HCT116 (cell line): Measurements from ENCODE around the gene MYOM1. TPM values are rescaled to one million over a fixed set of nuclear protein-coding genes. Genes with fewer than 3 reads are reported as not detected.

Experiments
- ATAC-seq: fragments of 200-7000 bp; cut with Tn5 transposase; 2 replicates; pipeline ENCODE4 v1.9.1; 2020; ENCODE audit warnings: mild to moderate bottlenecking, moderate library complexity
- BruUV-seq: library from RNA; stranded (reverse); fragments of 400-500 nt; replicated peaks from 2 replicates; lab custom pipeline; 2021; lab: Mats Ljungman, UMichigan
- CTCF ChIA-PET: fragments of 300-600 bp; sonication (Branson Sonifier 250); formaldehyde crosslinking; loops from one replicate; lab custom pipeline; 2021; ENCODE audit warnings: antibody characterized with exemption; lab: Charles Lee
- POLR2A ChIA-PET: fragments of 300-600, 350-600 bp; sonication (Branson Sonifier 250); formaldehyde crosslinking; loops from one replicate; lab custom pipeline; 2021; ENCODE audit warnings: antibody characterized with exemption; lab: Charles Lee
- RAD21 ChIA-PET, 2 experiments: fragments of 300-600 bp; sonication (Branson Sonifier 250); formaldehyde crosslinking; loops; one replicate each; lab custom pipeline; 2023; ENCODE audit warnings: low total read pairs in 2 of 2; ENCODE audit not compliant: uncharacterized antibody in 2 of 2, unreplicated experiment in 2 of 2, low non-redundant PET in 1 of 2; lab: Charles Lee
- DNase-seq: peaks from one replicate; pipeline ENCODE4 v3.0.0-alpha.2; 2010; ENCODE audit warnings: low read depth, low spot score
- H2AFZ ChIP-seq: fragments of 200-600 bp; shearing (Covaris generic), sonication (generic); 2 replicates; pipeline ENCODE4 v1.6.1; 2017; ENCODE audit warnings: low read depth, mixed run types, mixed read lengths, antibody characterized with exemption, low read length; ENCODE audit not compliant: poor library complexity, severe bottlenecking
- H3K27ac ChIP-seq: 2 replicates; pipeline ENCODE4 v1.5.1; 2012; ENCODE audit warnings: low read depth, low read length
- H3K27me3 ChIP-seq: fragments of 200-600 bp; sonication (generic); 2 replicates; pipeline ENCODE4 v1.6.1; 2016; ENCODE audit warnings: mixed run types, low read length, mixed read lengths; ENCODE audit not compliant: insufficient read depth
- H3K36me3 ChIP-seq, 2 experiments: fragments of 200-500 bp in 1 of 2; fragments of 200-600 bp in 1 of 2; sonication (Bioruptor generic) in 1 of 2; sonication (generic) in 1 of 2; 2 replicates each; pipeline versions ENCODE4 v1.5.1 to v1.6.1; 2014 to 2016; ENCODE audit warnings: low read length in 2 of 2, inconsistent platforms in 1 of 2, mixed read lengths in 1 of 2, mixed run types in 1 of 2; ENCODE audit not compliant: insufficient read depth in 2 of 2, control insufficient read depth in 1 of 2
- H3K4me1 ChIP-seq, 2 experiments: fragments of 200-600 bp in 1 of 2; sonication (generic) in 1 of 2; 2 replicates each; pipeline versions ENCODE4 v1.5.1 to v1.6.1; 2012 to 2017; ENCODE audit warnings: low read length in 2 of 2, inconsistent platforms in 1 of 2, mild to moderate bottlenecking in 1 of 2, mixed read lengths in 1 of 2, mixed run types in 1 of 2, moderate library complexity in 1 of 2; ENCODE audit not compliant: insufficient read depth in 2 of 2, control insufficient read depth in 1 of 2
- H3K4me2 ChIP-seq: fragments of 200-600 bp; sonication (generic); 2 replicates; pipeline ENCODE4 v1.6.1; 2017; ENCODE audit warnings: mixed run types, low read length, mixed read lengths
- H3K4me3 ChIP-seq, 2 experiments: fragments of 200-600 bp in 1 of 2; sonication (generic) in 1 of 2; replicated peaks in 1 of 2; 2 replicates each; pipeline ENCODE4 v1.5.1; 2011 to 2016; ENCODE audit warnings: low read length in 2 of 2, control low read depth in 1 of 2, low read depth in 1 of 2, mild to moderate bottlenecking in 1 of 2, mixed read lengths in 1 of 2, mixed run types in 1 of 2
- H3K79me2 ChIP-seq: fragments of 200-600 bp; sonication (generic); 2 replicates; pipeline ENCODE4 v1.6.1; 2017; ENCODE audit warnings: mild to moderate bottlenecking, mixed run types, low read length, moderate library complexity, mixed read lengths; ENCODE audit not compliant: insufficient read depth
- H3K9ac ChIP-seq: fragments of 200-600 bp; sonication (generic); 2 replicates; pipeline ENCODE4 v1.6.1; 2016; ENCODE audit warnings: low read length, mixed read lengths
- H3K9me2 ChIP-seq: fragments of 200-600 bp; sonication (generic), shearing (Covaris generic); 2 replicates; pipeline ENCODE4 v1.6.1; 2017; ENCODE audit warnings: mixed run types, mild to moderate bottlenecking, moderate library complexity; ENCODE audit not compliant: insufficient read depth
- H3K9me3 ChIP-seq, 2 experiments: fragments of 200-500 bp in 1 of 2; fragments of 200-600 bp in 1 of 2; sonication (Bioruptor generic) in 1 of 2; sonication (generic) in 1 of 2; 2 replicates each; pipeline ENCODE4 v1.6.1; 2014 to 2017; ENCODE audit warnings: low read length in 2 of 2, mixed read lengths in 2 of 2, inconsistent platforms in 1 of 2, low read depth in 1 of 2, mild to moderate bottlenecking in 1 of 2, mixed run types in 1 of 2, moderate library complexity in 1 of 2; ENCODE audit not compliant: control insufficient read depth in 1 of 2, insufficient read depth in 1 of 2
- H4K20me1 ChIP-seq: fragments of 200-600 bp; sonication (generic), shearing (Covaris generic); 2 replicates; pipeline ENCODE4 v1.6.1; 2017; ENCODE audit warnings: mixed run types, mild to moderate bottlenecking, moderate library complexity; ENCODE audit not compliant: insufficient read depth
- CEBPB ChIP-seq: IDR thresholded peaks from 2 replicates; pipeline ENCODE4 v1.6.1; 2012; ENCODE audit warnings: low read depth
- EZH2phosphoT487 ChIP-seq: fragments of 200-600 bp; IDR thresholded peaks from 2 replicates; pipeline ENCODE4 v1.6.1; 2018; ENCODE audit warnings: antibody characterized with exemption, borderline replicate concordance
- RAD21 ChIP-seq: IDR thresholded peaks from 2 replicates; pipeline ENCODE4 v1.6.1; 2012; ENCODE audit warnings: low read depth, mild to moderate bottlenecking
- SIN3A ChIP-seq: IDR thresholded peaks from 2 replicates; pipeline ENCODE4 v1.6.1; 2012; ENCODE audit warnings: low read depth
- SP1 ChIP-seq: IDR thresholded peaks from 2 replicates; pipeline ENCODE4 v1.6.1; 2012; ENCODE audit warnings: low read depth
- intact Hi-C: fragments of 100-400 bp; cut with micrococcal nuclease; formaldehyde crosslinking; loops from 2 replicates; pipeline ENCODE4 v1.10.0; 2022
- total RNA-seq: library from RNA; stranded (reverse); gene quantifications from one replicate; pipeline ENCODE4 v1.2.1, GENCODE V29; 2021; ENCODE audit not compliant: unreplicated experiment
- TF ChIP-seq, protein P1 (sequence below): IDR thresholded peaks from 2 replicates; pipeline ENCODE4 v1.6.1; 2012; ENCODE audit warnings: low read depth
- TF ChIP-seq, protein P2 (sequence below): IDR thresholded peaks from 2 replicates; pipeline ENCODE4 v1.6.1; 2011; ENCODE audit warnings: mild to moderate bottlenecking, low read length, moderate library complexity; ENCODE audit not compliant: insufficient replicate concordance; ENCODE audit errors: extremely low read depth

The MYOM1 gene
- total RNA-seq, 1 experiment from 2014 or later, result 0.52 TPM

- ChIA-PET RAD21 (no interaction called here), POLR2A (no interaction called here), CTCF (no interaction called here)
- Histone ChIP-seq H3K27me3 (no peaks in the 10 kb centered on the region), H3K4me1 (peaks cover 32 to 45% of the 10 kb centered on the region in 2 experiments), H3K9me2 (no peaks in the 10 kb centered on the region), H3K36me3 (peaks cover 9 to 15% of the 10 kb centered on the region in 2 experiments; a peak in 3 of 4 replicates), H4K20me1 (peaks cover 49% of the 10 kb centered on the region; the same call in 1 of the 2 replicates), H3K79me2 (peaks cover 100% of the 10 kb centered on the region), H3K9ac (no peak overlapping the region), H2AFZ (no peak overlapping the region), H3K4me2 (no peak overlapping the region), H3K4me3 (no peak overlapping the region), H3K9me3 (no peaks in the 10 kb centered on the region), H3K27ac (no peak overlapping the region)
- DNase-seq (no peak), ATAC-seq (no peak)
- intact Hi-C loops, result no loop called here
- BruUV-seq, result no TSS peak
- TF ChIP-seq EZH2phosphoT487 (no peak), SIN3A (no peak), CEBPB (no peak), RAD21 (no peak), SP1 (no peak)
- TF ChIP-seq, protein P1, sequence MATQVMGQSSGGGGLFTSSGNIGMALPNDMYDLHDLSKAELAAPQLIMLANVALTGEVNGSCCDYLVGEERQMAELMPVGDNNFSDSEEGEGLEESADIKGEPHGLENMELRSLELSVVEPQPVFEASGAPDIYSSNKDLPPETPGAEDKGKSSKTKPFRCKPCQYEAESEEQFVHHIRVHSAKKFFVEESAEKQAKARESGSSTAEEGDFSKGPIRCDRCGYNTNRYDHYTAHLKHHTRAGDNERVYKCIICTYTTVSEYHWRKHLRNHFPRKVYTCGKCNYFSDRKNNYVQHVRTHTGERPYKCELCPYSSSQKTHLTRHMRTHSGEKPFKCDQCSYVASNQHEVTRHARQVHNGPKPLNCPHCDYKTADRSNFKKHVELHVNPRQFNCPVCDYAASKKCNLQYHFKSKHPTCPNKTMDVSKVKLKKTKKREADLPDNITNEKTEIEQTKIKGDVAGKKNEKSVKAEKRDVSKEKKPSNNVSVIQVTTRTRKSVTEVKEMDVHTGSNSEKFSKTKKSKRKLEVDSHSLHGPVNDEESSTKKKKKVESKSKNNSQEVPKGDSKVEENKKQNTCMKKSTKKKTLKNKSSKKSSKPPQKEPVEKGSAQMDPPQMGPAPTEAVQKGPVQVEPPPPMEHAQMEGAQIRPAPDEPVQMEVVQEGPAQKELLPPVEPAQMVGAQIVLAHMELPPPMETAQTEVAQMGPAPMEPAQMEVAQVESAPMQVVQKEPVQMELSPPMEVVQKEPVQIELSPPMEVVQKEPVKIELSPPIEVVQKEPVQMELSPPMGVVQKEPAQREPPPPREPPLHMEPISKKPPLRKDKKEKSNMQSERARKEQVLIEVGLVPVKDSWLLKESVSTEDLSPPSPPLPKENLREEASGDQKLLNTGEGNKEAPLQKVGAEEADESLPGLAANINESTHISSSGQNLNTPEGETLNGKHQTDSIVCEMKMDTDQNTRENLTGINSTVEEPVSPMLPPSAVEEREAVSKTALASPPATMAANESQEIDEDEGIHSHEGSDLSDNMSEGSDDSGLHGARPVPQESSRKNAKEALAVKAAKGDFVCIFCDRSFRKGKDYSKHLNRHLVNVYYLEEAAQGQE, result no peak
- TF ChIP-seq, protein P2, sequence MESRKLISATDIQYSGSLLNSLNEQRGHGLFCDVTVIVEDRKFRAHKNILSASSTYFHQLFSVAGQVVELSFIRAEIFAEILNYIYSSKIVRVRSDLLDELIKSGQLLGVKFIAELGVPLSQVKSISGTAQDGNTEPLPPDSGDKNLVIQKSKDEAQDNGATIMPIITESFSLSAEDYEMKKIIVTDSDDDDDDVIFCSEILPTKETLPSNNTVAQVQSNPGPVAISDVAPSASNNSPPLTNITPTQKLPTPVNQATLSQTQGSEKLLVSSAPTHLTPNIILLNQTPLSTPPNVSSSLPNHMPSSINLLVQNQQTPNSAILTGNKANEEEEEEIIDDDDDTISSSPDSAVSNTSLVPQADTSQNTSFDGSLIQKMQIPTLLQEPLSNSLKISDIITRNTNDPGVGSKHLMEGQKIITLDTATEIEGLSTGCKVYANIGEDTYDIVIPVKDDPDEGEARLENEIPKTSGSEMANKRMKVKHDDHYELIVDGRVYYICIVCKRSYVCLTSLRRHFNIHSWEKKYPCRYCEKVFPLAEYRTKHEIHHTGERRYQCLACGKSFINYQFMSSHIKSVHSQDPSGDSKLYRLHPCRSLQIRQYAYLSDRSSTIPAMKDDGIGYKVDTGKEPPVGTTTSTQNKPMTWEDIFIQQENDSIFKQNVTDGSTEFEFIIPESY, result no peak
Measured at GRCh38 chr18:3269241-3269913, 49.6 kb upstream of the MYOM1 start.
